ENCODE results near the gene DIAPH2. TPM values are rescaled to one million over a fixed set of nuclear protein-coding genes. Genes with fewer than 3 reads are reported as not detected.
"Not testable (repeated sequence)": the region's sequence is repeated elsewhere in the genome, so short reads cannot be mapped to it uniquely, and the experiment has no call there.

Gene DIAPH2
- total and polyA plus RNA-seq, 2 experiments from 2014 or later = 7.5 to 8.1 TPM

GRCh38 chrX:96729868-96730643, 45.4 kb downstream of the DIAPH2 start:
- no peak overlapping the region for H3K9ac ChIP-seq
- H2AFZ ChIP-seq = no peak overlapping the region
- H4K20me1 ChIP-seq (ENCODE audit: insufficient read depth) = no peaks in the 10 kb centered on the region; the same call in 1 of the 2 replicates
- H3K9me3 ChIP-seq (ENCODE audit: low read depth) = no peaks in the 10 kb centered on the region
- H3F3A ChIP-seq (ENCODE audit: insufficient read depth) = no peaks in the 10 kb centered on the region
- no peaks in the 10 kb centered on the region for H3K9me2 ChIP-seq (ENCODE audit: insufficient read depth)
- no peak overlapping the region for H3K4me2 ChIP-seq (ENCODE audit: unreplicated experiment)
- no peak overlapping the region for H3K4me3 ChIP-seq
- no peak overlapping the region for H3K27ac ChIP-seq
- TF ChIP-seq EZH2phosphoT487 (IDR thresholded peaks at IDR 0.05; ENCODE audit: insufficient read depth, low read depth) (no peak), EZH2 (IDR thresholded peaks at IDR 0.05; ENCODE audit: insufficient read depth, poor library complexity, severe bottlenecking) (no peak)
- in situ Hi-C loops (cut with MboI) = no loop called here
- no peaks in the 10 kb centered on the region for H3K36me3 ChIP-seq (ENCODE audit: low read depth)
- 0 out of 2 replicates have a peak, but pooled peaks cover under 1% of the 10 kb centered on the region for H3K79me2 ChIP-seq (ENCODE audit: insufficient read depth)
- DNase-seq = no peak
- WGBS, 2 experiments (ENCODE audit: low coverage in 1 of 2, low lambda C conversion rate in 2 of 2, missing lambda C conversion rate in 2 of 2) = 93 to 97% methylated on average over 2 of the region's 2 CpGs
- H3K4me1 ChIP-seq (ENCODE audit: insufficient read depth) = no peaks in the 10 kb centered on the region
- no peaks in the 10 kb centered on the region for H3K27me3 ChIP-seq (replicated peaks; ENCODE audit: insufficient read depth)

GRCh38 chrX:96731000-96731399, 46.4 kb downstream of the DIAPH2 start:
- DNase-seq; in situ Hi-C loops (cut with MboI); H3K4me1 ChIP-seq (ENCODE audit: insufficient read depth): not testable (repeated sequence)

GRCh38 chrX:96743367-96744073, 58.9 kb downstream of the DIAPH2 start:
- no peaks in the 10 kb centered on the region for H3K4me1 ChIP-seq (ENCODE audit: insufficient read depth)
- no peak overlapping the region for H3K4me2 ChIP-seq (ENCODE audit: unreplicated experiment)
- H3K79me2 ChIP-seq (ENCODE audit: insufficient read depth) = no peaks in the 10 kb centered on the region
- H3F3A ChIP-seq (ENCODE audit: insufficient read depth) = no peaks in the 10 kb centered on the region
- no peaks in the 10 kb centered on the region for H3K36me3 ChIP-seq (ENCODE audit: low read depth)
- no peaks in the 10 kb centered on the region for H3K9me3 ChIP-seq (ENCODE audit: low read depth)
- H2AFZ ChIP-seq = no peak overlapping the region
- TF ChIP-seq EZH2 (IDR thresholded peaks at IDR 0.05; ENCODE audit: insufficient read depth, poor library complexity, severe bottlenecking) (no peak), EZH2phosphoT487 (IDR thresholded peaks at IDR 0.05; ENCODE audit: insufficient read depth, low read depth) (no peak)
- no peak overlapping the region for H3K4me3 ChIP-seq
- in situ Hi-C loops (cut with MboI) = no loop called here
- H3K9me2 ChIP-seq (ENCODE audit: insufficient read depth) = no peaks in the 10 kb centered on the region
- no peak for DNase-seq
- H4K20me1 ChIP-seq (ENCODE audit: insufficient read depth) = no peaks in the 10 kb centered on the region
- no peak overlapping the region for H3K27ac ChIP-seq
- H3K9ac ChIP-seq = no peak overlapping the region
- 90 to 100% methylated on average over 1 of the region's 1 CpG for WGBS, 2 experiments (ENCODE audit: low coverage in 1 of 2, low lambda C conversion rate in 2 of 2, missing lambda C conversion rate in 2 of 2)
- H3K27me3 ChIP-seq (replicated peaks; ENCODE audit: insufficient read depth) = no peaks in the 10 kb centered on the region

More at GRCh38 chrX:96731000-96731399, 46.4 kb downstream of the DIAPH2 start:
- H3K9ac ChIP-seq; H3F3A ChIP-seq (ENCODE audit: insufficient read depth); H3K4me2 ChIP-seq (ENCODE audit: unreplicated experiment); H3K79me2 ChIP-seq (ENCODE audit: insufficient read depth); H3K9me2 ChIP-seq (ENCODE audit: insufficient read depth); H3K27ac ChIP-seq; H3K4me3 ChIP-seq; H3K9me3 ChIP-seq (ENCODE audit: low read depth); H4K20me1 ChIP-seq (ENCODE audit: insufficient read depth); H3K27me3 ChIP-seq (replicated peaks; ENCODE audit: insufficient read depth); H3K36me3 ChIP-seq (ENCODE audit: low read depth); H2AFZ ChIP-seq: not testable (repeated sequence)
- 97 to 100% methylated on average over 1 to 3 of the region's 3 CpGs for WGBS, 2 experiments (ENCODE audit: low coverage in 1 of 2, low lambda C conversion rate in 2 of 2, missing lambda C conversion rate in 2 of 2)

GRCh38 chrX:96752781-96753180, 68.1 kb downstream of the DIAPH2 start:
- no peaks in the 10 kb centered on the region for H3K27me3 ChIP-seq (replicated peaks; ENCODE audit: insufficient read depth)
- WGBS, 2 experiments (ENCODE audit: low coverage in 1 of 2, low lambda C conversion rate in 2 of 2, missing lambda C conversion rate in 2 of 2) = 94 to 99% methylated on average over 5 of the region's 5 CpGs
- no peak overlapping the region for H3K4me2 ChIP-seq (ENCODE audit: unreplicated experiment)
- no peak for DNase-seq
- H3K4me3 ChIP-seq = no peak overlapping the region
- no peak overlapping the region for H3K27ac ChIP-seq
- H2AFZ ChIP-seq = no peak overlapping the region
- in situ Hi-C loops (cut with MboI) = loop anchor here (25.0 kb wide), 1 partner anchor 935 kb away; no protein-coding TSS in a partner anchor
- no peaks in the 10 kb centered on the region for H4K20me1 ChIP-seq (ENCODE audit: insufficient read depth)
- H3K9ac ChIP-seq = no peak overlapping the region
- H3K9me2 ChIP-seq (ENCODE audit: insufficient read depth) = no peaks in the 10 kb centered on the region
- no peak for TF ChIP-seq EZH2 (IDR thresholded peaks at IDR 0.05; ENCODE audit: insufficient read depth, poor library complexity, severe bottlenecking)
- TF ChIP-seq EZH2phosphoT487 (IDR thresholded peaks at IDR 0.05; ENCODE audit: insufficient read depth, low read depth) = no peak
- no peaks in the 10 kb centered on the region for H3K9me3 ChIP-seq (ENCODE audit: low read depth)
- no peaks in the 10 kb centered on the region for H3K79me2 ChIP-seq (ENCODE audit: insufficient read depth)
- no peaks in the 10 kb centered on the region for H3F3A ChIP-seq (ENCODE audit: insufficient read depth)
- H3K4me1 ChIP-seq (ENCODE audit: insufficient read depth) = no peaks in the 10 kb centered on the region
- H3K36me3 ChIP-seq (ENCODE audit: low read depth) = no peaks in the 10 kb centered on the region

Data from GM23248 (cell line).